GM11168 (cell line): Measurements from ENCODE around the gene P3H4.

Experiments
- in situ Hi-C: fragments of 300-500 bp; cut with MboI; formaldehyde crosslinking; loops from one replicate; pipeline ENCODE4 v1.12.0; 2022; ENCODE audit warnings: low sequenced_read_pairs; ENCODE audit not compliant: unreplicated experiment

P3H4 gene

GRCh38 chr17:41822216-41823140 lies 10.7 kb upstream of the P3H4 start:
- in situ Hi-C loops = no loop called here

GRCh38 chr17:41821776-41822175 lies 10.0 kb upstream of the P3H4 start:
- in situ Hi-C loops = no loop called here

GRCh38 chr17:41818024-41818423 lies 6.3 kb upstream of the P3H4 start:
- in situ Hi-C loops = no loop called here

- in situ Hi-C loops = no loop called here
Observed at GRCh38 chr17:41816637-41817320, 5.0 kb upstream of the P3H4 start.

- in situ Hi-C loops = no loop called here
Observed at GRCh38 chr17:41814195-41814594, 2.4 kb upstream of the P3H4 start.

- in situ Hi-C loops = no loop called here
Observed at GRCh38 chr17:41813699-41814124, 2.0 kb upstream of the P3H4 start.

- in situ Hi-C loops = no loop called here
Observed at GRCh38 chr17:41813152-41813680, 1.5 kb upstream of the P3H4 start.

GRCh38 chr17:41812381-41813151 lies 817 bp upstream of the P3H4 start, which contains the start of gene FKBP10:
TSS of gene FKBP10 (plus strand) at chr17:41813004. CDS start at chr17:41813035, 31 bp downstream.
- in situ Hi-C loops = no loop called here

- in situ Hi-C loops = no loop called here
Observed at GRCh38 chr17:41810659-41811548, 845 bp downstream of the P3H4 start.

- in situ Hi-C loops = no loop called here
Observed at GRCh38 chr17:41806685-41807445, 4.9 kb downstream of the P3H4 start.

- in situ Hi-C loops = no loop called here
Observed at GRCh38 chr17:41803049-41804020, 8.4 kb downstream of the P3H4 start.

- in situ Hi-C loops = no loop called here
Observed at GRCh38 chr17:41801374-41802271, 10.1 kb downstream of the P3H4 start.

- in situ Hi-C loops = no loop called here
Observed at GRCh38 chr17:41800601-41801373, 11.0 kb downstream of the P3H4 start.

GRCh38 chr17:41799366-41799765 lies 12.4 kb downstream of the P3H4 start:
- in situ Hi-C loops = loop anchor here (5.0 kb wide), 1 partner anchor 52 kb away; no protein-coding TSS in a partner anchor

GRCh38 chr17:41797377-41797776 lies 14.4 kb downstream of the P3H4 start:
- in situ Hi-C loops = loop anchor here (5.0 kb wide), 1 partner anchor 50 kb away; no protein-coding TSS in a partner anchor
